Gastrocnemius medialis (tissue), 4 donors: Measurements from ENCODE around the gene CPED1.

ENCODE experiments used
- CTCF ChIP-seq, 5 experiments: fragments of 450-650 bp in 3 of 5; fragments of 200-600 bp in 2 of 5; sonication (generic) in 2 of 5; IDR thresholded peaks in 4 of 5; conservative IDR thresholded peaks in 1 of 5; 1 replicate in 4 of 5; 2 replicates in 1 of 5; pipeline ENCODE4 v1.5.1; 2016 to 2019; ENCODE audit warnings: antibody characterized with exemption in 5 of 5, mild to moderate bottlenecking in 3 of 5, moderate library complexity in 3 of 5
- POLR2A ChIP-seq, 2 donors: fragments of 450-650 bp; IDR thresholded peaks; one replicate each; pipeline ENCODE4 v1.6.1; 2017; ENCODE audit warnings: antibody characterized with exemption in 2 of 2, mild to moderate bottlenecking in 2 of 2, moderate library complexity in 2 of 2

DNA sequence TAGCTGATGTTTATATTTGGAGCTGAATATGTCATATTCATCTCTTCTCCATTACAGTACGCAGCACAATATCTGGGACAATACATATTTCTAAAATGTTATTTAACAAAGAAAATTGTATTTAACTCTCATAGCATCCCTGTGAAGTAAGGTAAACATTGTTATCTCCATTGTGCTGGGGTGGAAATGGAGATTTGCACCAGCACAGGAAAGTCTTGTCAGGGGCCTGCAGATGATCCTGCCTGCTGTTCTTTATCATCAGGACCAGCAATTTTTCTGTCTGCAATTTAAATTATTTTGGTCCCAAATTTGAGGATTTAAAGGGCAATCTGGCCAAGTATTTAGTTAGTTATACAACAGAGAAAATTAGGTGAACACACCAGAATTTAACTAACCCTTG is 144.4 kb downstream of the CPED1 start:
- TF ChIP-seq CTCF (IDR thresholded peaks at IDR 0.05 in 4 of 5, conservative IDR thresholded peaks at IDR 0.05 in 1 of 5) (no peak), POLR2A (IDR thresholded peaks at IDR 0.05) (no peak)
